Measurements from ENCODE around the gene MYL6B.
A peak's percentile ranks its signal among the peaks of the same experiment; 100 is the strongest.

- TF ChIP-seq CTCF (IDR thresholded peaks at IDR 0.05), result peak; percentile 67 to 88 (median 77)
- no peak for TF ChIP-seq POLR2A (IDR thresholded peaks at IDR 0.05)
Observed at GRCh38 chr12:56119361-56119796, 33.0 kb upstream of the MYL6B start.

All from tibial nerve (tissue), 3 donors.